K562 (cell line): ENCODE measurements around the gene ADAM15. TPM values are rescaled to one million over a fixed set of nuclear protein-coding genes. Genes with fewer than 3 reads are reported as not detected.
A peak's percentile ranks its signal among the peaks of the same experiment; 100 is the strongest.

Source experiments
- ARID2 ChIP-seq: fragments of 450-650 bp; IDR thresholded peaks from 2 replicates; pipeline ENCODE4 v1.6.1; 2017; ENCODE audit warnings: antibody characterized with exemption, mild to moderate bottlenecking
- ARNT ChIP-seq, 2 experiments: fragments of 450-650 bp; IDR thresholded peaks; 2 replicates each; pipeline ENCODE4 v1.6.1; 2016; ENCODE audit warnings: mild to moderate bottlenecking in 1 of 2
- EZH2 ChIP-seq: IDR thresholded peaks from 2 replicates; pipeline ENCODE4 v1.6.1; 2012; ENCODE audit warnings: low read depth, mild to moderate bottlenecking, inconsistent platforms, low read length, borderline replicate concordance
- HDAC1 ChIP-seq, 2 experiments: fragments of 450-650 bp; IDR thresholded peaks; 2 replicates each; pipeline ENCODE4 v1.6.1; 2016 to 2017; ENCODE audit warnings: inconsistent platforms in 1 of 2, mild to moderate bottlenecking in 1 of 2, moderate library complexity in 1 of 2
- NEUROD1 ChIP-seq: fragments of 150-350 bp; IDR thresholded peaks from 2 replicates; pipeline ENCODE4 v1.6.1; 2014; ENCODE audit warnings: borderline replicate concordance, low read length, low read depth; ENCODE audit not compliant: partially characterized antibody
- PHB2 ChIP-seq: fragments of 450-650 bp; IDR thresholded peaks from 2 replicates; pipeline ENCODE4 v1.6.1; 2017; ENCODE audit warnings: low read depth
- ZNF175 ChIP-seq: fragments of 200-800 bp; sonication (Bioruptor generic); IDR thresholded peaks from 2 replicates; pipeline ENCODE4 v1.6.1; 2016; ENCODE audit warnings: low read depth, mild to moderate bottlenecking, missing genetic modification characterization, missing compliant biosample characterization
- ZNF347 ChIP-seq: fragments of 450-650 bp; formaldehyde crosslinking; IDR thresholded peaks from 2 replicates; pipeline ENCODE4 v1.4.0; 2020; ENCODE audit warnings: low read depth, mild to moderate bottlenecking, moderate library complexity
- polyA plus RNA-seq, 8 experiments: library from polyadenylated mRNA; depleted of rRNA in 4 of 8; stranded (reverse) in 5 of 8; unstranded in 3 of 8; fragments of >200 nt; fragmentation: Nextera tagmentation in 2 of 8; fragmentation: Illumina TruSeq in 1 of 8; extraction: Ambion mirVana in 2 of 8; extraction: Trizol in 1 of 8; gene quantifications; 2 replicates each; pipeline versions ENCODE4 v1.2.1 to v1.2.3, GENCODE V29; 2011 to 2014; ENCODE audit warnings: inconsistent platforms in 1 of 8, missing spikeins in 1 of 8
- total RNA-seq, 7 experiments: library from RNA; depleted of rRNA in 6 of 7; stranded (reverse); fragments of >200 nt in 6 of 7; fragmentation: Illumina TruSeq in 2 of 7; extraction: Trizol in 2 of 7; gene quantifications; 2 replicates each; pipeline versions ENCODE4 v1.2.1 to v1.2.3, GENCODE V29; 2011 to 2021; ENCODE audit warnings: low replicate concordance in 1 of 7
- TF ChIP-seq, protein P1 (sequence below): fragments of 250-450 bp; sonication (Bioruptor Pico); IDR thresholded peaks from 2 replicates; pipeline ENCODE4 v1.5.0; 2021
- TF ChIP-seq, protein P2 (sequence below), 2 experiments: fragments of 250-450 bp in 1 of 2; fragments of 450-650 bp in 1 of 2; sonication (Bioruptor Pico) in 1 of 2; IDR thresholded peaks; 2 replicates each; pipeline versions ENCODE4 v1.6.1 to v1.8.0; 2016 to 2021; ENCODE audit warnings: mild to moderate bottlenecking in 2 of 2, moderate library complexity in 2 of 2, missing compliant biosample characterization in 1 of 2, missing genetic modification characterization in 1 of 2
- TF ChIP-seq, protein P3 (sequence below): fragments of 450-650 bp; IDR thresholded peaks from 2 replicates; pipeline ENCODE4 v1.6.1; 2016; ENCODE audit warnings: antibody characterized with exemption
- TF ChIP-seq, protein P4 (sequence below): fragments of 450-650 bp; IDR thresholded peaks from 2 replicates; pipeline ENCODE4 v1.6.1; 2017; ENCODE audit warnings: antibody characterized with exemption, mild to moderate bottlenecking
- TF ChIP-seq, protein P5 (sequence below): fragments of 450-650 bp; formaldehyde crosslinking; IDR thresholded peaks from 2 replicates; pipeline ENCODE4 v1.4.0; 2020; ENCODE audit warnings: mild to moderate bottlenecking, moderate library complexity
- TF ChIP-seq, protein P6 (sequence below), 2 experiments: fragments of 450-650 bp in 1 of 2; IDR thresholded peaks; 2 replicates each; pipeline ENCODE4 v1.6.1; 2011 to 2017; ENCODE audit warnings: low read depth in 2 of 2, antibody characterized with exemption in 1 of 2, borderline replicate concordance in 1 of 2, low read length in 1 of 2, mild to moderate bottlenecking in 1 of 2, mixed read lengths in 1 of 2; ENCODE audit not compliant: control insufficient read depth in 1 of 2

ADAM15 gene
- total and polyA plus RNA-seq, 9 of the 15 experiments (the other 6 are each of a cell fraction or from before 2014, with no cell fraction given): 0.69 to 72.3 (median 32.8) TPM

DNA sequence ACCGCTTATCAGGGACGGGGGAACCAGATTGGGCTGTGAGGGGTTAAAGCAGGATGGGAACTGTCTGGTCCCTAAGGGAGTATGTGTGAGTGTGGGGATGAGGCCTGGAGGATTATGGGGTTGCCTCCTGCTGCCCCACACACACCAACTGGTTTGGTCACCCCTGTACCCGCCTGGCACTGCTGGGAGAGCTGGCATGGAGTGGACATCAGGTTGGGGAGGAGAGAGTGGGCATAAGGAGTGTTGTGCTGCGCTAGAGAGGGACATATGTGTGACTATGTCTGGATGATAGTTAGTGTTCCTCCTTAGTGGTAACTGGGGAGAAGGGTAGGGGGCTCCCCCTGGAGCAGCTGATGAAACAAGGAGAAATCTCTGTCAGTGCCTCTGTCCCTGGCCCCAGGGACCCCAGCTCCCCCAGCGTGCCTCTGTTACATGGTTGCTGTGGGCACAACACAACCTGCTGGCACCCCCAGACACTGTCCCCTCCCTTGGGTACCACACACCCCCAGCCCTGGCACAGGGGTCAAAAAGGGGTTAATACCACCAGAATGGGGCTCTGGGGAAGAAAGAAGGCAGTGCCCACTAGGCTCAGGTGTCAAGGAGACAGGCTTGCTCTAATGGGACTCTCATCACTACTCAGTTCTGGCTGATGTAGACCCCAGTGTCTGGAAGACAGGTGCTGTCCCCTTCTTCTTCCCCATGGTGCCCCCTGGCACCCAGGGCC lies 46.6 kb upstream of the ADAM15 start (continued):
- TF ChIP-seq, protein P1, sequence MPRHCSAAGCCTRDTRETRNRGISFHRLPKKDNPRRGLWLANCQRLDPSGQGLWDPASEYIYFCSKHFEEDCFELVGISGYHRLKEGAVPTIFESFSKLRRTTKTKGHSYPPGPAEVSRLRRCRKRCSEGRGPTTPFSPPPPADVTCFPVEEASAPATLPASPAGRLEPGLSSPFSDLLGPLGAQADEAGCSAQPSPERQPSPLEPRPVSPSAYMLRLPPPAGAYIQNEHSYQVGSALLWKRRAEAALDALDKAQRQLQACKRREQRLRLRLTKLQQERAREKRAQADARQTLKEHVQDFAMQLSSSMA (CRISPR knock-in tag): peak; percentile 59; the same call in 1 of the 2 replicates
- TF ChIP-seq ZNF175 (CRISPR knock-in tag) (peak; percentile 64; the same call in 1 of the 2 replicates), NEUROD1 (no peak), HDAC1 (IDR thresholded peaks at IDR 0.05) (peak in 1 of 2 experiments; percentile 47; a peak in 1 of 4 replicates), PHB2 (no peak), EZH2 (no peak), ARID2 (no peak), ARNT (IDR thresholded peaks at IDR 0.05) (0 out of 4 replicates have a peak, but pooled peaks of 1 of the 2 experiments have one; percentile 30), ZNF347 (CRISPR knock-in tag) (no peak)
- TF ChIP-seq, protein P2, sequence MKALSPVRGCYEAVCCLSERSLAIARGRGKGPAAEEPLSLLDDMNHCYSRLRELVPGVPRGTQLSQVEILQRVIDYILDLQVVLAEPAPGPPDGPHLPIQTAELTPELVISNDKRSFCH (CRISPR knock-in tag; IDR thresholded peaks at IDR 0.05): no peak
- TF ChIP-seq, protein P2 (tag; IDR thresholded peaks at IDR 0.05): no peak
- TF ChIP-seq, protein P3, sequence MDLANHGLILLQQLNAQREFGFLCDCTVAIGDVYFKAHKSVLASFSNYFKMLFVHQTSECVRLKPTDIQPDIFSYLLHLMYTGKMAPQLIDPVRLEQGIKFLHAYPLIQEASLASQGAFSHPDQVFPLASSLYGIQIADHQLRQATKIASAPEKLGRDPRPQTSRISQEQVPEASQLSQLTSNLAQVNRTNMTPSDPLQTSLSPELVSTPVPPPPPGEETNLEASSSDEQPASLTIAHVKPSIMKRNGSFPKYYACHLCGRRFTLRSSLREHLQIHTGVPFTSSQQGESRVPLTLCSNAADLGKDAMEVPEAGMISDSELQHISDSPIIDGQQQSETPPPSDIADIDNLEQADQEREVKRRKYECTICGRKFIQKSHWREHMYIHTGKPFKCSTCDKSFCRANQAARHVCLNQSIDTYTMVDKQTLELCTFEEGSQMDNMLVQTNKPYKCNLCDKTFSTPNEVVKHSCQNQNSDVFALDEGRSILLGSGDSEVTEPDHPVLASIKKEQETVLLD: peak; percentile 57; the same call in 1 of the 2 replicates
- TF ChIP-seq, protein P4, sequence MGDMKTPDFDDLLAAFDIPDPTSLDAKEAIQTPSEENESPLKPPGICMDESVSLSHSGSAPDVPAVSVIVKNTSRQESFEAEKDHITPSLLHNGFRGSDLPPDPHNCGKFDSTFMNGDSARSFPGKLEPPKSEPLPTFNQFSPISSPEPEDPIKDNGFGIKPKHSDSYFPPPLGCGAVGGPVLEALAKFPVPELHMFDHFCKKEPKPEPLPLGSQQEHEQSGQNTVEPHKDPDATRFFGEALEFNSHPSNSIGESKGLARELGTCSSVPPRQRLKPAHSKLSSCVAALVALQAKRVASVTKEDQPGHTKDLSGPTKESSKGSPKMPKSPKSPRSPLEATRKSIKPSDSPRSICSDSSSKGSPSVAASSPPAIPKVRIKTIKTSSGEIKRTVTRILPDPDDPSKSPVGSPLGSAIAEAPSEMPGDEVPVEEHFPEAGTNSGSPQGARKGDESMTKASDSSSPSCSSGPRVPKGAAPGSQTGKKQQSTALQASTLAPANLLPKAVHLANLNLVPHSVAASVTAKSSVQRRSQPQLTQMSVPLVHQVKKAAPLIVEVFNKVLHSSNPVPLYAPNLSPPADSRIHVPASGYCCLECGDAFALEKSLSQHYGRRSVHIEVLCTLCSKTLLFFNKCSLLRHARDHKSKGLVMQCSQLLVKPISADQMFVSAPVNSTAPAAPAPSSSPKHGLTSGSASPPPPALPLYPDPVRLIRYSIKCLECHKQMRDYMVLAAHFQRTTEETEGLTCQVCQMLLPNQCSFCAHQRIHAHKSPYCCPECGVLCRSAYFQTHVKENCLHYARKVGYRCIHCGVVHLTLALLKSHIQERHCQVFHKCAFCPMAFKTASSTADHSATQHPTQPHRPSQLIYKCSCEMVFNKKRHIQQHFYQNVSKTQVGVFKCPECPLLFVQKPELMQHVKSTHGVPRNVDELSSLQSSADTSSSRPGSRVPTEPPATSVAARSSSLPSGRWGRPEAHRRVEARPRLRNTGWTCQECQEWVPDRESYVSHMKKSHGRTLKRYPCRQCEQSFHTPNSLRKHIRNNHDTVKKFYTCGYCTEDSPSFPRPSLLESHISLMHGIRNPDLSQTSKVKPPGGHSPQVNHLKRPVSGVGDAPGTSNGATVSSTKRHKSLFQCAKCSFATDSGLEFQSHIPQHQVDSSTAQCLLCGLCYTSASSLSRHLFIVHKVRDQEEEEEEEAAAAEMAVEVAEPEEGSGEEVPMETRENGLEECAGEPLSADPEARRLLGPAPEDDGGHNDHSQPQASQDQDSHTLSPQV: 0 out of 2 replicates have a peak, but pooled peaks have one; percentile 31
- TF ChIP-seq, protein P5, sequence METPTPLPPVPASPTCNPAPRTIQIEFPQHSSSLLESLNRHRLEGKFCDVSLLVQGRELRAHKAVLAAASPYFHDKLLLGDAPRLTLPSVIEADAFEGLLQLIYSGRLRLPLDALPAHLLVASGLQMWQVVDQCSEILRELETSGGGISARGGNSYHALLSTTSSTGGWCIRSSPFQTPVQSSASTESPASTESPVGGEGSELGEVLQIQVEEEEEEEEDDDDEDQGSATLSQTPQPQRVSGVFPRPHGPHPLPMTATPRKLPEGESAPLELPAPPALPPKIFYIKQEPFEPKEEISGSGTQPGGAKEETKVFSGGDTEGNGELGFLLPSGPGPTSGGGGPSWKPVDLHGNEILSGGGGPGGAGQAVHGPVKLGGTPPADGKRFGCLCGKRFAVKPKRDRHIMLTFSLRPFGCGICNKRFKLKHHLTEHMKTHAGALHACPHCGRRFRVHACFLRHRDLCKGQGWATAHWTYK: 0 out of 2 replicates have a peak, but pooled peaks have one; percentile 44
- TF ChIP-seq, protein P6, sequence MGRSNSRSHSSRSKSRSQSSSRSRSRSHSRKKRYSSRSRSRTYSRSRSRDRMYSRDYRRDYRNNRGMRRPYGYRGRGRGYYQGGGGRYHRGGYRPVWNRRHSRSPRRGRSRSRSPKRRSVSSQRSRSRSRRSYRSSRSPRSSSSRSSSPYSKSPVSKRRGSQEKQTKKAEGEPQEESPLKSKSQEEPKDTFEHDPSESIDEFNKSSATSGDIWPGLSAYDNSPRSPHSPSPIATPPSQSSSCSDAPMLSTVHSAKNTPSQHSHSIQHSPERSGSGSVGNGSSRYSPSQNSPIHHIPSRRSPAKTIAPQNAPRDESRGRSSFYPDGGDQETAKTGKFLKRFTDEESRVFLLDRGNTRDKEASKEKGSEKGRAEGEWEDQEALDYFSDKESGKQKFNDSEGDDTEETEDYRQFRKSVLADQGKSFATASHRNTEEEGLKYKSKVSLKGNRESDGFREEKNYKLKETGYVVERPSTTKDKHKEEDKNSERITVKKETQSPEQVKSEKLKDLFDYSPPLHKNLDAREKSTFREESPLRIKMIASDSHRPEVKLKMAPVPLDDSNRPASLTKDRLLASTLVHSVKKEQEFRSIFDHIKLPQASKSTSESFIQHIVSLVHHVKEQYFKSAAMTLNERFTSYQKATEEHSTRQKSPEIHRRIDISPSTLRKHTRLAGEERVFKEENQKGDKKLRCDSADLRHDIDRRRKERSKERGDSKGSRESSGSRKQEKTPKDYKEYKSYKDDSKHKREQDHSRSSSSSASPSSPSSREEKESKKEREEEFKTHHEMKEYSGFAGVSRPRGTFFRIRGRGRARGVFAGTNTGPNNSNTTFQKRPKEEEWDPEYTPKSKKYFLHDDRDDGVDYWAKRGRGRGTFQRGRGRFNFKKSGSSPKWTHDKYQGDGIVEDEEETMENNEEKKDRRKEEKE (IDR thresholded peaks at IDR 0.05; ENCODE audit: borderline replicate concordance in 1 of 2, control insufficient read depth in 1 of 2, low read depth in 2 of 2, low read length in 1 of 2): no peak
